GM19023 (cell line): ENCODE results near the gene HDAC4.

Source experiments
- ATAC-seq: cut with Tn5 transposase; IDR thresholded peaks from one replicate; pipeline ENCODE4 v1.9.1; 2021; ENCODE audit warnings: mild to moderate bottlenecking, moderate library complexity; ENCODE audit not compliant: unreplicated experiment

Gene HDAC4

GRCh38 chr2:239259603-239260298, 141.1 kb downstream of the HDAC4 start:
- no peak for ATAC-seq

GRCh38 chr2:239259173-239259572, 141.6 kb downstream of the HDAC4 start:
- no peak for ATAC-seq

GRCh38 chr2:239258248-239258647, 142.6 kb downstream of the HDAC4 start:
- ATAC-seq: no peak

GRCh38 chr2:239257511-239257937, 143.3 kb downstream of the HDAC4 start:
- no peak for ATAC-seq

DNA sequence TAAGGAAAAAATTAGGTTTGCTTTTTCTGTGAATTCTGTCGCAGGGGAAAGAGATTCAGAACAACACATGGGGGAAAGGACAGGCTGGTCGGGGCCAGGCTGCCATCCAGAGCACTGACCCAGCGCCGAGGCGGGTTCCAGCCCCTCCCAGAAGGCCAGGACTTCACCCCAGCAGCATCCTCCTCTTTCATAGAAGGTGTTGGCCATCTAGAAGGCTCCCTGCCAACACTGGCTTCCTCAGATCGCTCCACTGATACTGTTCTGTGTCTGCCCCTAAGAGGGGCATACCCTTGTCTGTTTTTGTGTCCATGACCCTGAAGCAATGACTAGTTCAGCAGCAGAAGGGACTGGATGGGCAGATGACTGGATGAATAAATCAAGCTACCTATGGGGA, 144.5 kb downstream of the HDAC4 start:
- ATAC-seq: no peak

GRCh38 chr2:239255628-239256349, 145.0 kb downstream of the HDAC4 start:
- no peak for ATAC-seq

DNA sequence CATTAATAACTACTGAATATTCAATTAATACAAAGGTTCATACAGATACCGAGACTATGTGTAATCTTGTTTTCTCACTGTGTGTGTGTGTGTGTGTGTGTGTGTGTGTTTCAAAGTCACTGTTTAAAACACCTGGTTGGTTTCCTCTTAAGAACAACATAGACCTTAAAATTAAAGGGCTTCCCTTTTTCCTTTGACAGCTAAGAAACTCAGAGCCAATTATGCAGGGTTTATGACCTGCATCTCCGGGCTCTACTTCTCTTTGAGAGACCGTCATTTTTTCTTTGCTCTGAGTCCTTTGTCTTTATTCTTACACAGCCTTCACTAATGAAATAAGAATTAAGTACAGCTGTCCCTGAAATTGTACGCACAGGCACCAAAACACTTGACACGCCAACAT, 145.6 kb downstream of the HDAC4 start:
- ATAC-seq: no peak

DNA sequence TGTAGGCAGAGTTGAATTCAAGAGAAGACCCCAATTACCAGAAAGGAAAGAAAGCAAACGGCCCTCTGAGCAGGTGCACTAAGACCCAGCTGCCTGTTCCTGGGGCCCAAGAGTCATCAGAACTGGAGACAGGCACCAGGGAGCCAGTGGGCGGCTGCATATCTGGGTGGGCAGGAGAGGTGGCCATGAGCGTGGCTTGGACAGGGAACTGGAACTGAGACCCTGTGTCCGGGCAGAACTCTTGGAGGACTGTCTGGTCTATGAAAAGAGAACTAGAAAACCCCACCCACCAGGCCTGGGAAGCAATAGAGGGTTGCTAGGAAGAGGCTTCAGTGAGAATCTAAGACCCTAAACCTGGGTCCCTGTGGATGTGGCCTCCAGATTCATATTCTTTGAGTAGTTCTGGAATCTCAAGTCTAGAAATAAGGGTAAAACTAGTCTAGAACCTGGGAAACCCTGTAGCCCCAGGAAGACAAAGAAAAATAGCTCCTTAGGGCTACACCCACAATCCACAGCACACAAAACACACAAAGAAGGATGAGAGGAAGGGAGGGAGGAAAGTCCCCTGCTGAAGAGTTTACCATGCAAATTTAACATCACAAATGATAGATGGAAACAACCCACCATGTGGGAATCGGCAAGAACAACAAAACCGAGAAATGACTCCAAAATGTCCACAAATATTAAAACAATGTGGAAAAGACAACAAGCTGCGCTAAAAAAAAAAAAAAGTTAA, 147.0 kb downstream of the HDAC4 start:
- ATAC-seq: no peak

DNA sequence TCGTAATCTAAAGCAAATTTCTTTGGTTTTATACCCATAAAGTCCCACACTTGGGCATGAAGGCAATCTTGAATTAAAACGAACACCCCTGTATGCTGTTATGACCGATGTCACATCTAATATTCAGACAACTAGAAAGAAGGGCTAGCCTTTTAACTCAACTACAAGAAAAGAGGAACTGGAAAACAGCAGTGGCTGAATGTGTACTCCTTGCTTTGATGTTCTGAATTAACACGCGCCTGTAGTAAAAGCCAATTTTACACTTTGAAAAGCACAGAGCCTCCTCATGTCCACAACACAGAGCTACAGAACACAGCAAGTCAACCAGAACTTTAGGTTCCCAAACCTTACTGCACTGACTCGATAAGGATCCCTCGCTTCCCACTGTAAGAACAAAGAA, 147.6 kb downstream of the HDAC4 start:
- ATAC-seq: no peak

DNA sequence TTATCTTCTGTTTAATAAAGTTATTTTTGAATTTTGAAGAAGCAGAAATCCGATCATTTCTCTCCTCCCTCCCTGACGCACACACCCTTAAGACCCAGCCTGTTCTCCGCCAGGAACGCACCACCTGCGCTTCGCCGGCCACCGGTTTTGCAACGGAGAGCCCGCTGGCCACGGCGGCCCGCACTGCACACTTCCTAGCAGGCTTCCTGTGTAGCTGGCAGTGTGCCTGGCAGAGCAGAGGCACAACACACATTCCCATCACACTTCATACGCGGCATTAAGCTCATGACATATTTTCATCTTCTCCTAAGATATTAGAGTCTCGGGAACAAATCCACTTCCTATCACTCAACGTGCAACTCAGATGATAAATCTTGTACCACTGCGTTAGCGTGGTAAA, 148.0 kb downstream of the HDAC4 start:
- ATAC-seq: no peak

GRCh38 chr2:239252393-239252792, 148.4 kb downstream of the HDAC4 start:
- no peak for ATAC-seq

- ATAC-seq: no peak
Observed at GRCh38 chr2:239251971-239252370, 148.8 kb downstream of the HDAC4 start.

GRCh38 chr2:239250216-239251081, 150.4 kb downstream of the HDAC4 start:
- ATAC-seq: no peak

- no peak for ATAC-seq
Observed at GRCh38 chr2:239249776-239250175, 151.0 kb downstream of the HDAC4 start.

DNA sequence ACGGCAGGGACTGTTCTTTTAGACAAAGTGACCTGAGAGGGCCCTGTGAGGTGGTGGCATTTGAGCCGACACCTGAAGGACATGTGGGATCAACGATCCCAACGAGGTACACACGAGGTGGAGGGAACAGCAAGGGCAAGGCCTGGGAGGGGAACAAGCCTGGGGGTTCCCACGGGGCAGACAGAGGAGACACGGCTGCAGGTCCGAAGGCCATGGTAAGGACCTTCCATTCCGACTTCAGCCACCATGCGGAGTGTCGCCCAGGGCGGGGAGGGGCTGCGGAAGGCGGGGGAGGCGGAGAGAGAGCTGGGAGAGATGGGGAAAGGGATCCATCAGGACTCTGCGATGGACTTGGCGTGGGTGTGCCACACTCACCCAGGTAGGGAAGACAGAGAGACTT, 151.8 kb downstream of the HDAC4 start:
- no peak for ATAC-seq

DNA sequence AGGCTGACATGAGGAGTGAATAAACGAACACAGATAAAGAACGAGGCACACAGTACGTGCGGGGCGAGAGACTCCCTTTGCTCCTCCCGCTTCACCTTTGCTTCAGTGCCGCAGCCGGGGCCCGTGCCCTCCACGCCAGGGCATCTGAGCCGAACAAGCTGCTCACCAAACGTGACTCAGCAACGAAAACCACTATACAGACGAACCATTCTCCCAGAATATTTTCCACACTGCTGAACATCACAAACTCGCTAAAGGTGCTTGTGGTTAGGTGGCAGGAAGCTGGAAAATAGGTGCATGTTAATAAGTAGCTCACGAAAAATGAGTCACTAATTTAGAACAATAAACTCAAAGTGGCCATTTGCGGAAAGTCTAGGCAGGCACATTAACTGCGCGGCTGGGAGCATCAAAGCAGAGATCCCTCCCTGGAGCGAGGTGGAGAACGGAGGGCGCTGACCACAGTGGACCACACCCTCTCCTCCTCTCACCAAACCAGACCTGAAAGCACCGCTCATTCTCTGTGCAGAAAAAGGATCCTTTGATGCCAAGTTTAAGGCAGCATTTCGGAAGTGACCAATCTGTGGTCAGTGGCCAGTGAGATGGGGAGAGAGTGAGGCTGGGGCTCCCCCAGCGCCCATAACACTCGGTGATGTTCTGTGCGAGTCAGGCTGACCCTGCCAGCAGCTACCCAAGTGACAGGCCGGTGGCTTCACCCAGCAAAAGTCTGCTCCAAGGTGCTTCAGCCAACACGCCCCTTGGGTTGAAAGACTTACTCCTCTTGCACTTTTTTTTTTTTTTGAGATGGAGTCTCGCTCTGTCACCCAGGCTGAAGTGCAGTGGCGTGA, 153.2 kb downstream of the HDAC4 start:
- no peak for ATAC-seq

DNA sequence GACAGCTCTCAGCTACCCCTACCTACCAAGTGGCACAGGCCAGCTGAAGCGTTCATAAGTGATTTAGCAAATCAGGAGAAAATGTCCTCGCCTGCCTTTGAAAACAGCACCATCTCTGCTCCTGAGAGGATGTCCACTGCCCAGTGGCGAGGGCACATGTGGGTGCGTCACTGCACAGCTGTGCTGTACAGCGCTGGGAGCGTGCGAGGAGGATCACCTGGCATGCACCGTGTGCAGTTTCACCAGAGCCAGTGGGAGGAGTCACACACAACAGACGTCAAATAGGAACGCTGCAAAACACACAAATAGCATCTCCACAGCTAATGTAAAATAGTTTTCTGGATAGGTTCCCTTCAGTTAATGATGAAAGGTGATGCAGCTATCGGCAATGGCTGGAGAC, 154.1 kb downstream of the HDAC4 start:
- no peak for ATAC-seq

GRCh38 chr2:239245872-239246721, 154.7 kb downstream of the HDAC4 start:
- no peak for ATAC-seq

DNA sequence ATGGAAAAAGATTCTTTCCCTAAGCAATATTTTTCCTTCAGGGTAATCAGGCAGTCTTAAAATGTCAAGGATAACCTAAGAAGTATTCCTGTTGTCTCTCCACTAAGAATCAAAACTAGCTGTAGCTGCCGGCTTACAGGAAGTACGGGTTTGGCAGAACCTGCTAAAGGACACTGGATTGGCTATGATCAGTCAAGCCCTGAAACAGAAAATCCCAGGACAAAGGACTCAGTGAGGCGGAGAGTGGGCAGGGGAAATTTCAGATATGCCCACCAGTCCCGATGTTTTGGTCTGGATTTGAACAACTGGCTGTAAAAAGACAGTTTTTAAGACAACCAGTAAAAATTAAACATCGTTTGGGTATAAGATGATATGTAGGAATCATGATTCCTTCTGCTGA, 155.7 kb downstream of the HDAC4 start:
- no peak for ATAC-seq
